Esophagus mucosa (tissue), 1 donor: ENCODE data around the gene SDK1. TPM values are rescaled to one million over a fixed set of nuclear protein-coding genes. Genes with fewer than 3 reads are reported as not detected.
A peak's percentile ranks its signal among the peaks of the same experiment; 100 is the strongest.

Experiments used
- ATAC-seq: fragments of 200-7000 bp; cut with Tn5 transposase; one replicate; pipeline ENCODE4 v1.9.1; 2020
- total RNA-seq: library from RNA; stranded (reverse); gene quantifications from one replicate; pipeline ENCODE4 v1.2.4, GENCODE V29; 2023
- donor health status: DM: yes; HTN: yes; CAD: no.

The SDK1 gene
- total RNA-seq, 1 donor from 2014 or later = 1.0 TPM

DNA sequence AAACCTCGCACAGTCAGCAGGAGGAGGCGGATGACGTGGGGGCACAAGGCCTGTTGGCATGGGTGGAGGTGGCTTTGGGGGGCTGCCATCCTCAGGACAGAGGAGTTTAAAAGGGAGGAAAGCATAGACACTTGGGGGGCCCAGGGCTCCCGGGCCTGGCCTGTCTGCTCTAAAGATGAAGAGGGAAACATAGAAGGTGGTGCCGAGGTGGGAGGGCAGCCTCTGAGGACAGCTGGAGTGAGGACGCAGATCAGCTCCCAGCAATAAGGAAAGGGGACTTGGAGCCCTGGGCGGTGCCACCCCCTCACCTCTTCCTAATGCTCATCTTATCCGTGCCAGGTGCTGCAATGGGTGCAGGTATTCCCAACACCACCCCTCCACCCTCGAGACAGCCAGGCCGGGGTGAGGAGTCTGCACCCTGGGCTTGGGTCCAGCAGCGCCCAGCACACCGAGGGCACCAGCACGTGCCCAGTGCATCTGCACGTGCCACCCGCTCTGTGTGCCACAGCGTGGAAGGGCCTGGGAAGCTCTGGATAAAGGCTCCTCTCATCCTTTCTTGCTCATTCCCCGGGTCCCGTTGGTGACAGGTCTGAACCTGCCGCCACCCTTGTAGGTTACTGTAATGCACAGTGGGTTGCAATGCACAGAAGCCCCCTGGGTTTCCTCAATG, 815.0 kb downstream of the SDK1 start:
- no peak for ATAC-seq

DNA sequence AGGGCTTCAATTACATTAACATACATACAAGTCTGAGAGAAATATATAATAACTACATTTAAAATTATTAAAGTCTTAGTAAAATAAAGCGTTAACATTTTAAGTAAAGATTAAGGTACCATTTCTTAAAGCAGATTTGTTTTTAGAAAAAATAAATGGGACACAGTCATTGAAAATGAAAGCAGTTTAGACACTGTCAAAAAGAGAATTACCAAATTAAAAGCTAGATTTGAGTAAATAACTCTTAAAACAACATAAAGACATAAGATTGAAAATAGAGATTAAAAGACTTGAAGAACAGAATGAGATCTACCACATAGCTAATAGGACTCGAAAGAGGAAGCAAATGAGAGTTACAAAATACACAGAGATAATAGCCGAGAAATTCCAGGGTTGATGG, 818.8 kb downstream of the SDK1 start:
- ATAC-seq = no peak

DNA sequence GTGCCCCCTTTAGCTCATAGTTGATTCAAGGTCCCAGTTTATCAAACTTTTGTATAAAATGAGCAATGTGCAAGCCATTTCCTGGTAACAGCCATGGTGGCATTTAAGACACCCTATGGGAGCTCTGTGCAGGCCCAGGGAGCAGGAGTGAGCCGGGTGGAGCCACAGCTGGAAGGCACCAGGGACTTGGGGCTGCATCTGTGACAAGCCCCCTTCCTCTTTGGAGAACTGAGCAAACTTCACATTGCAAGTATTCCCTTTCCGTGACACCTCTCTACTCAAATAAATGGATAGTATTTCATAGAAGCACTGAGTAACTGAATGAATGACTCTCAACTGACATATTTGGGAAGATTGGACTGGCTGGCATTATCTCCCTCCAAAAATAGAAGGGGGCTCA, 822.3 kb downstream of the SDK1 start:
- no peak for ATAC-seq

DNA sequence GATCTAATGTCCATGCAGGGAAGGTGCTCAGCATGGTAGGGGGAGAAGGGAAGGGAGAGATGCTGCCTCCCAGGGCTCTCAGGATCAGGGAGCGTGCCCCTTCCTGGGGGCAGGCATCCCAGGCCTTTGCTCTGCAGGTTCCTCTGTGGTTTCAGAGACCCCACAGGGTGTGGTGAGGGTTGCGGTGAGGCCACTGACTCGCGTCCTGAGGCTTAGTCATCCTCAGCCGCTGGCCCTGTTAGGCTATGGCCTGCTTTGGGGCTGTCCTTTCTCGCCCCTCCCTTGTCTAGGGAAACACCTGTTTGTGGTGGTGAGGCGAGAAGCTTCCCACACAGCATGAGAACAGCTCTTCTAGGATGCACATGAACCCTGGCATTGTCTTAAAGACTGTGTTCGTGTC, 822.8 kb downstream of the SDK1 start:
- peak; percentile 10 for ATAC-seq

GRCh38 chr7:4124556-4125477, 823.8 kb downstream of the SDK1 start:
- ATAC-seq = no peak

GRCh38 chr7:4127909-4128560, 827.0 kb downstream of the SDK1 start:
- ATAC-seq = no peak

DNA sequence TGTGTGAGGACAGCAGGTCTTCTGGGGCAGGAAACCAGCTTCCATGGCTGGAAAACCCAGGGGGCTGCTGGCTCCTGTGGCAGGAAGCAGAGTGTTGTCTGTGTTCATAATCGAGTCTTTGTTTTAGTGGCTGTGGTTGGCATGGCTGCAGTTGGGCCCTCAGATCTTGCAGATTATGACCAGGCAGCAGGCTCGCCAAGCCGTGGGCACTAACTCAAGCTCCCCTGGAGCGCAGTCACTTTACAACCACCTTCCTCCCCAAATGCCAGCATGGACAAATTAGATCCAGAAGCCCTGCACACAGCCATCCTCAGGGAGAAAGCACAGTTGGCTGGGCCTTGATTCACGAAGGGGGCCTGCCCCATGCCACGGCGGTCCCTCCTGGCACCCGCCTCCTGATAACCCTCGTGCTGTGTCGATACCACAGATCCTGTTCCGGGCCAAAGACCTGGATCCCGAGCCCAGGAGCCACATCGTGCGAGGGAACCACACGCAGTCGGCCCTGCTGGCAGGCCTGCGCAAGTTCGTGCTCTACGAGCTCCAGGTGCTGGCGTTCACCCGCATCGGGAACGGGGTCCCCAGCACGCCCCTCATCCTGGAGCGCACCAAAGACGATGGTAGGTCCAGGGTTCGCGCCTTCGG, 828.5 kb downstream of the SDK1 start:
- ATAC-seq = no peak

- ATAC-seq = no peak
Measured at GRCh38 chr7:4131063-4131462, 830.0 kb downstream of the SDK1 start.

DNA sequence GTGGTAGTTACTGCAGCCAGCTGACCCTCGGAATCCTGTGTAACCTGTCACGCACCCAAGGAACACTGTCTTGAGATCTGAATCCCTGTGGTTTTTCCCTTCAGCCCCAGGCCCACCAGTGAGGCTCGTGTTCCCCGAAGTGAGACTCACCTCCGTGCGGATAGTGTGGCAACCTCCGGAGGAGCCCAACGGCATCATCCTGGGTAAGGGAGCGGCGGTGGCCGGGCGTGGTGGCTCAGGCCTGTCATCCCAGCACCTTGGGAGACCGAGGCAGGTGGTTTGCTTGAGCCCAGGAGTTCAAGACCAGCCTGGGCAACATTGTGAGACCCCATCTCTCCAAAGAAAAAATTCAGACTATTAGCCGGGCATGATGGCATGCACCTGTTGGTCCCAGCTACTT, 831.2 kb downstream of the SDK1 start:
- no peak for ATAC-seq

DNA sequence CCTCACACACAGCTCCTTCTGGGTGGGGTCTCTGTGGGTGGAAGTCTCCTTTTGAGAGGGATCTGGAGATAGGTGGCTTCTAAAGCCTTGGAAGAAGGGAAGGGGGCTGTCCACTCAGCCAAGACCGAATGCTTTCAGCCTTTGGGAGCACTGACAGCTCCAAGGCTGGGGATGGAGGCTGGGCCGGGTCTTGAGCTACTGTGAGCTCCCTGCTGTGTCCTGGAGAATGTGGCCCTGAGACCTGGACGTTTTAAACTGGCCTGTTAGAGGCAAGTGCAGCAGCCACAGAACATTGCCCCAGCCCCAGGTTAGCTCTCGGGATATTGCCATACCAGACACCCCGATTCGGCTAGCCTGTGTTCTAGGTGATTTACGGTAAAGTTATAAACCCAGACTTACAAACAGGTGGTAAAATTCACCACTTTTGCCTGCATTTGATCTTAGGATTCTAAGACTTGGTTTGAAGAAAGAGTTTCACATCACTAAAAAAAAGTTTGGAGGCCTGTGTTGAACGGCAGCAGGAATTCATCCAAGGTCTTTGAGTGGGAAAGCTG, 832.5 kb downstream of the SDK1 start:
- ATAC-seq = no peak

DNA sequence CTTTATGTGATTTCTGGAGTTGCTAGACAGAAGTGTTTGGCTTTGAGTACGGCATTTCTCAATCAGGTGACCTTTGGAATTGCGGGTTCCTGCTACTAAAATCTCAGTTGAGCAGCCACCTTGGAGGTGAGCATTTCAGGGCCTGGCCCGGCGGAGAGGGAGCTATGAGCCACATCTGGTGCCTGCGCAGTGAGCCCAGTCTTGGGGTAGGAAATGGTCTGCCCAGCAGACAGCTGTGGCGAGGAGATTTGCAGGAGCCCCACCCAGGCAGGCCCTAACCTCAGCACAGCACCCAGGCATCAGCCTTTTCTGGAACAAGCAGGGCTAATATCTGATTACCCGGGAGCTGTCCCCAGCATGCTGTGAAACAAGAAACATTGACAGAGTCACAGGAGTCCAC, 833.2 kb downstream of the SDK1 start:
- ATAC-seq = no peak

GRCh38 chr7:4134631-4135030, 833.6 kb downstream of the SDK1 start:
- ATAC-seq = no peak

- no peak for ATAC-seq
Measured at GRCh38 chr7:4135301-4135700, 834.2 kb downstream of the SDK1 start.

DNA sequence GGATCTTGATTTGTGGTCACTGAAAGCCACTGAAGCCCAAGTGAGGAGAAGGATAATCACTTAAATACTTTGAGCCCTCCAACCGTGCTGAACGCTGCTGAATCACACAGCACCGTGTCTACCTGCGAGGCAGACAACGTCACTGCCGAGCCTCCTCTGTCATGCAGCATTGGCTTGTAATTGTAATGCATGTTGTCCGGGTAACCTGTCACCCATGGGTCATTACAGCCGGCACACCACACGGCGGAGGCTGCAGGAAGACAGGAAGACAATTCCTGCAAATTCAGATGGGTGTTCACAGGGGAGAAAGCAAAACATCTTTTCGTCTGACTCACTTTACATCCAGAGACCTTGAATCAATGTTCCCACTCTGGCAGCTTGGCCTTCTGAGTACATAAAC, 835.0 kb downstream of the SDK1 start:
- ATAC-seq = no peak

- no peak for ATAC-seq
Measured at GRCh38 chr7:4136501-4137110, 835.6 kb downstream of the SDK1 start.

- no peak for ATAC-seq
Measured at GRCh38 chr7:4137552-4137951, 836.5 kb downstream of the SDK1 start.

GRCh38 chr7:4138866-4139265, 837.8 kb downstream of the SDK1 start:
- no peak for ATAC-seq

- no peak for ATAC-seq
Measured at GRCh38 chr7:4139656-4140625, 838.9 kb downstream of the SDK1 start.

DNA sequence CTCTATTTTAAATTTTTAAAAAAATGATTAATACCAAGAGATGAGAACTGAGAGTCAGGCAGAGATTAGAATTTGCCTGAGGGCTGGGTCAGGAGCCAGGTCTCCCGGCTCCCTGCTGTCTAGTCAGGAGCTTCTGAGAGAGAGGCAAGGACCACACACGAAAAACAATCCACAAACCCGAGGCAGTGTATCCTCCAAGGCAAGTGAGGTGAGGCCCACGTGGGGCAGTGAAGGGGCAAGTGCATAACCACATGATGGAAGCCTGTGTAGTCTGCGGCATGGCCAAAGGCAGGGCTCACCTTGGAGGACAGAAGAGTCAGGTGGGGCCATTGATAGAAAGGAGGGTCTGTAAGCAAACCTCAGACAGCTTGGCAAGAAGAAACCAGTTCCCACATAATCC, 839.9 kb downstream of the SDK1 start:
- no peak for ATAC-seq

DNA sequence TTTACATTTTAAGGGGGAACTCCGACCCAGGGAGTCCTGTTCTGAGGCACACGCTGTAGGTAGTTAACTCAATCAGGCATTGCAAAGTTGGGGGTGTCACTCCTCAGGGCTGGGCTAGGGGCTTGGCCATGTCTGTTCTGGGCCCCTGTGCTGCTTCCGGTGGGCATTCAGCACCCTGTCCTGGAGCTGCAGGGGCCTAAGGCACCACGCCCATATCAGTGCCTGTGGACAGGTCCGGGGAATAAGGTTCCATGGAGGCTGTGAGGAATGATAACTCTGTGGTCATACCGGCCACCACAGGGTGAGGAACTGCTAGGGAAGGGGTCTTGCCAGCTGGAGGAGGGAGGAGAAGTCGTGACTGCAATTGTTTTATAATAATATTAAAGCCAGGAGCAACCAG, 842.0 kb downstream of the SDK1 start:
- ATAC-seq = no peak
